HepG2 (cell line): ENCODE results near the gene UCP2. TPM values are rescaled to one million over a fixed set of nuclear protein-coding genes. Genes with fewer than 3 reads are reported as not detected.

ENCODE experiments used
- BATF2 ChIP-seq: sonication (generic); formaldehyde crosslinking; IDR thresholded peaks from 2 replicates; pipeline ENCODE4 v1.8.0; 2022; ENCODE audit warnings: mild to moderate bottlenecking, missing genetic modification reagents, moderate library complexity
- CCAR2 ChIP-seq: fragments of 200-400 bp; formaldehyde crosslinking; optimal IDR thresholded peaks from 2 replicates; pipeline ENCODE3; 2018; ENCODE audit warnings: low read depth, mild to moderate bottlenecking, low read length, moderate library complexity
- DMAP1 ChIP-seq: IDR thresholded peaks from 2 replicates; pipeline ENCODE4 v1.6.1; 2016
- GFI1 ChIP-seq: sonication (generic); formaldehyde crosslinking; IDR thresholded peaks from 2 replicates; pipeline ENCODE4 v1.5.0; 2020; ENCODE audit warnings: missing genetic modification reagents, mild to moderate bottlenecking, borderline replicate concordance
- HNRNPH1 ChIP-seq: fragments of 200-400 bp; formaldehyde crosslinking; optimal IDR thresholded peaks from 2 replicates; pipeline ENCODE3; 2017; ENCODE audit warnings: mild to moderate bottlenecking, low read depth, low read length
- MAFG ChIP-seq: sonication (generic); formaldehyde crosslinking; IDR thresholded peaks from 2 replicates; pipeline ENCODE4 v1.5.1; 2020; ENCODE audit warnings: mild to moderate bottlenecking, missing genetic modification reagents
- MED8 ChIP-seq: sonication (generic); formaldehyde crosslinking; IDR thresholded peaks from 2 replicates; pipeline ENCODE4 v1.8.1; 2023; ENCODE audit warnings: mild to moderate bottlenecking, missing genetic modification reagents; ENCODE audit not compliant: insufficient replicate concordance
- MEIS1 ChIP-seq: sonication (generic); formaldehyde crosslinking; IDR thresholded peaks from 2 replicates; pipeline ENCODE4 v1.9.0; 2021; ENCODE audit warnings: mild to moderate bottlenecking, missing genetic modification reagents, moderate library complexity, borderline replicate concordance
- RAD21 ChIP-seq: fragments of 450-650 bp; formaldehyde crosslinking; IDR thresholded peaks from 2 replicates; pipeline ENCODE4 v1.5.0; 2020; ENCODE audit warnings: mild to moderate bottlenecking
- SMC3 ChIP-seq: IDR thresholded peaks from 2 replicates; pipeline ENCODE4 v1.6.1; 2011; ENCODE audit warnings: low read length, improper control_type of control experiment
- SNAPC5 ChIP-seq: sonication (generic); formaldehyde crosslinking; IDR thresholded peaks from 2 replicates; pipeline ENCODE4 v1.8.1; 2023; ENCODE audit warnings: mild to moderate bottlenecking, missing genetic modification reagents, borderline replicate concordance
- THAP9 ChIP-seq: sonication (generic); formaldehyde crosslinking; IDR thresholded peaks from 2 replicates; pipeline ENCODE4; 2020; ENCODE audit warnings: missing genetic modification reagents, mild to moderate bottlenecking, borderline replicate concordance
- YEATS2 ChIP-seq: sonication (generic); formaldehyde crosslinking; IDR thresholded peaks from 2 replicates; pipeline ENCODE4 v1.4.0; 2020; ENCODE audit warnings: missing genetic modification reagents, borderline replicate concordance
- ZFY ChIP-seq: sonication (generic); formaldehyde crosslinking; IDR thresholded peaks from 2 replicates; pipeline ENCODE4 v1.4.0; 2020; ENCODE audit warnings: missing genetic modification reagents
- ZNF256 ChIP-seq: sonication (generic); formaldehyde crosslinking; conservative IDR thresholded peaks from 2 replicates; pipeline ENCODE4 v1.4.0; 2020; ENCODE audit warnings: missing genetic modification reagents
- ZNF292 ChIP-seq: sonication (generic); formaldehyde crosslinking; IDR thresholded peaks from 2 replicates; pipeline ENCODE4 v1.8.1; 2022; ENCODE audit warnings: mild to moderate bottlenecking, low read depth, missing genetic modification reagents, borderline replicate concordance
- ZNF33B ChIP-seq: sonication (generic); formaldehyde crosslinking; IDR thresholded peaks from 2 replicates; pipeline ENCODE4 v1.5.1; 2020; ENCODE audit warnings: mild to moderate bottlenecking, missing genetic modification reagents
- ZNF616 ChIP-seq: sonication (generic); formaldehyde crosslinking; IDR thresholded peaks from 2 replicates; pipeline ENCODE4 v1.5.0; 2020; ENCODE audit warnings: low read depth, mild to moderate bottlenecking, missing genetic modification reagents
- ZNF639 ChIP-seq: conservative IDR thresholded peaks from 2 replicates; pipeline ENCODE4 v1.6.1; 2018; ENCODE audit warnings: missing genetic modification reagents
- ZNF746 ChIP-seq: sonication (generic); formaldehyde crosslinking; IDR thresholded peaks from 2 replicates; pipeline ENCODE4 v1.8.0; 2022; ENCODE audit warnings: mild to moderate bottlenecking, missing genetic modification reagents
- polyA plus RNA-seq, 8 experiments: library from polyadenylated mRNA; depleted of rRNA in 3 of 8; stranded (reverse) in 7 of 8; unstranded in 1 of 8; fragments of >200 nt; fragmentation: Illumina TruSeq in 4 of 8; extraction: Trizol in 4 of 8; gene quantifications; 2 replicates each; pipeline versions ENCODE4 v1.2.1 to v1.2.3, GENCODE V29; 2011 to 2016; ENCODE audit warnings: low read depth in 4 of 8, missing spikeins in 1 of 8, mixed read lengths in 1 of 8; ENCODE audit not compliant: insufficient read depth in 1 of 8
- total RNA-seq, 5 experiments: library from RNA; depleted of rRNA; stranded (reverse); fragments of >200 nt; fragmentation: Illumina TruSeq; extraction: Trizol; gene quantifications; 2 replicates each; pipeline ENCODE4 v1.2.3, GENCODE V29; 2016; ENCODE audit warnings: low read depth in 1 of 5
- TF ChIP-seq, protein P1 (sequence below): sonication (generic); formaldehyde crosslinking; IDR thresholded peaks from 2 replicates; pipeline ENCODE4 v1.4.0; 2020; ENCODE audit warnings: mild to moderate bottlenecking, missing genetic modification reagents
- TF ChIP-seq, protein P2 (sequence below): sonication (generic); formaldehyde crosslinking; IDR thresholded peaks from 2 replicates; pipeline ENCODE4 v1.4.0; 2020; ENCODE audit warnings: missing genetic modification reagents

The UCP2 gene
- total and polyA plus RNA-seq, 2 of the 13 experiments (the other 11 are each of a cell fraction or from before 2014, with no cell fraction given), result 2.7 to 3.2 TPM

GRCh38 chr11:73982990-73983740 lies 522 bp upstream of the UCP2 start (continued):
- no peak; the same call in 1 of the 2 replicates for TF ChIP-seq ZNF639
- no peak for TF ChIP-seq SMC3
- peak; percentile 83 for TF ChIP-seq BATF2
- TF ChIP-seq ZNF746 (CRISPR knock-in tag), result peak; percentile 73; the same call in 1 of the 2 replicates
- peak; percentile 81 for TF ChIP-seq ZNF256 (CRISPR knock-in tag)
- TF ChIP-seq ZNF292 (CRISPR knock-in tag), result peak; percentile 65
- TF ChIP-seq DMAP1 (CRISPR knock-in tag), result peak; percentile 91
- TF ChIP-seq, protein P1, sequence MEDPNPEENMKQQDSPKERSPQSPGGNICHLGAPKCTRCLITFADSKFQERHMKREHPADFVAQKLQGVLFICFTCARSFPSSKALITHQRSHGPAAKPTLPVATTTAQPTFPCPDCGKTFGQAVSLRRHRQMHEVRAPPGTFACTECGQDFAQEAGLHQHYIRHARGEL (CRISPR knock-in tag), result peak; percentile 94; the same call in 1 of the 2 replicates
- peak; percentile 93; the same call in 1 of the 2 replicates for TF ChIP-seq ZNF616
- peak; percentile 70; the same call in 1 of the 2 replicates for TF ChIP-seq GFI1
- TF ChIP-seq YEATS2 (CRISPR knock-in tag), result peak; percentile 45; the same call in 1 of the 2 replicates
- peak; percentile 63; the same call in 1 of the 2 replicates for TF ChIP-seq SNAPC5 (CRISPR knock-in tag)
- TF ChIP-seq MEIS1 (CRISPR knock-in tag), result peak; percentile 91
- TF ChIP-seq MAFG (CRISPR knock-in tag), result no peak
- TF ChIP-seq ZFY (CRISPR knock-in tag), result peak; percentile 98
- peak; percentile 60 for TF ChIP-seq MED8
- no peak for TF ChIP-seq RAD21
- TF ChIP-seq, protein P2, sequence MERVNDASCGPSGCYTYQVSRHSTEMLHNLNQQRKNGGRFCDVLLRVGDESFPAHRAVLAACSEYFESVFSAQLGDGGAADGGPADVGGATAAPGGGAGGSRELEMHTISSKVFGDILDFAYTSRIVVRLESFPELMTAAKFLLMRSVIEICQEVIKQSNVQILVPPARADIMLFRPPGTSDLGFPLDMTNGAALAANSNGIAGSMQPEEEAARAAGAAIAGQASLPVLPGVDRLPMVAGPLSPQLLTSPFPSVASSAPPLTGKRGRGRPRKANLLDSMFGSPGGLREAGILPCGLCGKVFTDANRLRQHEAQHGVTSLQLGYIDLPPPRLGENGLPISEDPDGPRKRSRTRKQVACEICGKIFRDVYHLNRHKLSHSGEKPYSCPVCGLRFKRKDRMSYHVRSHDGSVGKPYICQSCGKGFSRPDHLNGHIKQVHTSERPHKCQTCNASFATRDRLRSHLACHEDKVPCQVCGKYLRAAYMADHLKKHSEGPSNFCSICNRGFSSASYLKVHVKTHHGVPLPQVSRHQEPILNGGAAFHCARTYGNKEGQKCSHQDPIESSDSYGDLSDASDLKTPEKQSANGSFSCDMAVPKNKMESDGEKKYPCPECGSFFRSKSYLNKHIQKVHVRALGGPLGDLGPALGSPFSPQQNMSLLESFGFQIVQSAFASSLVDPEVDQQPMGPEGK (CRISPR knock-in tag), result peak; percentile 61; the same call in 1 of the 2 replicates
- TF ChIP-seq CCAR2, result no peak
- TF ChIP-seq THAP9 (CRISPR knock-in tag), result peak; percentile 69; the same call in 1 of the 2 replicates
- TF ChIP-seq ZNF33B, result peak; percentile 92; the same call in 1 of the 2 replicates
- no peak for TF ChIP-seq HNRNPH1
